ENCODE data around the gene OSBPL5. TPM values are rescaled to one million over a fixed set of nuclear protein-coding genes. Genes with fewer than 3 reads are reported as not detected.

The OSBPL5 gene
- total RNA-seq, 2 donors from 2014 or later, result 61.2 to 84.0 TPM

Other genes with a start within 250 kb of the OSBPL5 start
- gene PHLDA2, start 235.9 kb downstream of the OSBPL5 start, total RNA-seq, result 1 to 10 TPM; 4.6 to 8.1 TPM
- 100 to 1,000 TPM in 1 of 2 donors, 10 to 100 TPM in 1; 89.0 to 118 TPM for gene NAP1L4, start 173.0 kb downstream of the OSBPL5 start, total RNA-seq
- gene CARS1, start 107.9 kb downstream of the OSBPL5 start, total RNA-seq, result 10 to 100 TPM; 44.2 to 60.6 TPM
- gene MRGPRG, start 53.5 kb upstream of the OSBPL5 start, total RNA-seq, result not detected
- gene MRGPRE, start 67.1 kb upstream of the OSBPL5 start, total RNA-seq, result under 1 TPM in 1 of 2 donors, not detected in 1; 0.62 TPM
- 10 to 100 TPM; 12.0 to 13.0 TPM for gene ZNF195, start 213.8 kb upstream of the OSBPL5 start, total RNA-seq

Data from posterior vena cava (tissue), 2 donors.